Choroid plexus epithelial cell (primary cell): ENCODE results near the gene ZFHX3.

Experiments
- DNase-seq: peaks from one replicate; pipeline ENCODE4 v3.0.0-alpha.2; 2010; ENCODE audit warnings: low read depth
- H3K4me3 ChIP-seq: 2 replicates; pipeline ENCODE4 v1.5.1; 2011; ENCODE audit warnings: low read depth, mild to moderate bottlenecking, control low read depth, low read length, moderate library complexity
- CTCF ChIP-seq: conservative IDR thresholded peaks from 2 replicates; pipeline ENCODE4 v1.5.1; 2011; ENCODE audit warnings: low read depth, mild to moderate bottlenecking, control low read depth, inconsistent platforms, low read length, moderate library complexity

Gene ZFHX3

GRCh38 chr16:72848759-72849664 lies 198.9 kb downstream of the ZFHX3 start:
- peak; percentile 84 for DNase-seq
- peak overlapping the region; percentile 23 for H3K4me3 ChIP-seq
- TF ChIP-seq CTCF, result peak; percentile 18

- H3K4me3 ChIP-seq, result no peak overlapping the region
- no peak for DNase-seq
- no peak for TF ChIP-seq CTCF
Measured at GRCh38 chr16:72848028-72848400, 199.9 kb downstream of the ZFHX3 start.

GRCh38 chr16:72847187-72848027 lies 200.5 kb downstream of the ZFHX3 start:
- peak; percentile 66 for TF ChIP-seq CTCF
- no peak overlapping the region for H3K4me3 ChIP-seq
- DNase-seq, result peak; percentile 57

- H3K4me3 ChIP-seq, result no peak overlapping the region
- no peak for DNase-seq
- TF ChIP-seq CTCF, result no peak
Measured at GRCh38 chr16:72846594-72846993, 201.3 kb downstream of the ZFHX3 start.

- DNase-seq, result no peak
- no peak for TF ChIP-seq CTCF
- no peak overlapping the region for H3K4me3 ChIP-seq
Measured at GRCh38 chr16:72845322-72846020, 202.5 kb downstream of the ZFHX3 start.

- no peak for TF ChIP-seq CTCF
- H3K4me3 ChIP-seq, result no peak overlapping the region
- no peak for DNase-seq
Measured at GRCh38 chr16:72844225-72844920, 203.6 kb downstream of the ZFHX3 start.
